Fibroblast of lung (primary cell): Measurements from ENCODE around the gene PCGF3. TPM values are rescaled to one million over a fixed set of nuclear protein-coding genes. Genes with fewer than 3 reads are reported as not detected.

Source experiments
- DNase-seq, 2 donors: peaks; one replicate each; pipeline versions ENCODE4 v3.0.0 to v3.0.0-alpha.2; 2010; ENCODE audit warnings: low read depth in 2 of 2
- H2AFZ ChIP-seq: 2 replicates; pipeline ENCODE4 v1.5.1; 2012; ENCODE audit warnings: low read length, control low read depth, inconsistent platforms
- H3K27ac ChIP-seq: 2 replicates; pipeline ENCODE4 v1.5.1; 2011; ENCODE audit warnings: low read length, control low read depth; ENCODE audit not compliant: insufficient read depth
- H3K27me3 ChIP-seq: 2 replicates; pipeline ENCODE4 v1.5.1; 2011; ENCODE audit warnings: mild to moderate bottlenecking, low read length; ENCODE audit not compliant: control insufficient read depth, insufficient read depth
- H3K36me3 ChIP-seq: 2 replicates; pipeline ENCODE4 v1.5.1; 2011; ENCODE audit warnings: low read length; ENCODE audit not compliant: control insufficient read depth, insufficient read depth
- H3K4me1 ChIP-seq: 2 replicates; pipeline ENCODE4 v1.5.1; 2011; ENCODE audit warnings: low read length; ENCODE audit not compliant: control insufficient read depth, insufficient read depth; ENCODE audit errors: extremely low read depth
- H3K4me2 ChIP-seq: 2 replicates; pipeline ENCODE4 v1.5.1; 2011; ENCODE audit warnings: low read length, control low read depth; ENCODE audit not compliant: insufficient read depth; ENCODE audit errors: extremely low read depth
- H3K4me3 ChIP-seq, 4 experiments: fragments of 200-600 bp in 1 of 4; sonication (generic) in 1 of 4; replicated peaks in 1 of 4; 2 replicates each; pipeline ENCODE4 v1.5.1; 2011 to 2016; ENCODE audit warnings: low read length in 4 of 4, low read depth in 3 of 4, mild to moderate bottlenecking in 3 of 4, control low read depth in 2 of 4, inconsistent platforms in 1 of 4, mixed read lengths in 1 of 4; ENCODE audit not compliant: insufficient read depth in 1 of 4; ENCODE audit errors: control extremely low read depth in 1 of 4
- H3K79me2 ChIP-seq: 2 replicates; pipeline ENCODE4 v1.5.1; 2012; ENCODE audit warnings: mild to moderate bottlenecking, low read length, inconsistent platforms; ENCODE audit not compliant: control insufficient read depth, insufficient read depth
- H3K9ac ChIP-seq: 2 replicates; pipeline ENCODE4 v1.5.1; 2011; ENCODE audit warnings: mild to moderate bottlenecking, low read length, control low read depth; ENCODE audit not compliant: insufficient read depth
- H3K9me3 ChIP-seq: 2 replicates; pipeline ENCODE4 v1.5.1; 2012; ENCODE audit warnings: low read depth, low read length; ENCODE audit not compliant: control insufficient read depth, insufficient read depth
- H4K20me1 ChIP-seq: 2 replicates; pipeline ENCODE4 v1.5.1; 2011; ENCODE audit warnings: low read length; ENCODE audit not compliant: control insufficient read depth, insufficient read depth; ENCODE audit errors: extremely low read depth
- EZH2 ChIP-seq: IDR thresholded peaks from 2 replicates; pipeline ENCODE4 v1.5.1; 2012; ENCODE audit warnings: low read length, control low read depth, mild to moderate bottlenecking; ENCODE audit errors: missing control alignments
- polyA plus RNA-seq, 2 donors: library from polyadenylated mRNA; depleted of rRNA in 1 of 2; stranded (reverse) in 1 of 2; unstranded in 1 of 2; fragments of >200 nt; gene quantifications; 2 replicates each; pipeline ENCODE4 v1.2.1, GENCODE V29; 2011 to 2012; ENCODE audit warnings: missing spikeins in 1 of 2
- total RNA-seq: library from RNA; depleted of rRNA; stranded (reverse); fragments of >200 nt; gene quantifications from 2 replicates; pipeline ENCODE4 v1.2.1, GENCODE V29; 2014
- TF ChIP-seq, protein P1 (sequence below), 2 donors: IDR thresholded peaks in 1 of 2; conservative IDR thresholded peaks in 1 of 2; 1 replicate in 1 of 2; 2 replicates in 1 of 2; pipeline ENCODE4 v1.5.1; 2011 to 2012; ENCODE audit warnings: low read length in 2 of 2, control low read depth in 1 of 2, inconsistent platforms in 1 of 2, low read depth in 1 of 2, mild to moderate bottlenecking in 1 of 2

Gene PCGF3
- total and polyA plus RNA-seq, 2 donors (not counting 1 experiment from before 2014, with no cell fraction given) = 24.8 to 27.1 TPM

DNA sequence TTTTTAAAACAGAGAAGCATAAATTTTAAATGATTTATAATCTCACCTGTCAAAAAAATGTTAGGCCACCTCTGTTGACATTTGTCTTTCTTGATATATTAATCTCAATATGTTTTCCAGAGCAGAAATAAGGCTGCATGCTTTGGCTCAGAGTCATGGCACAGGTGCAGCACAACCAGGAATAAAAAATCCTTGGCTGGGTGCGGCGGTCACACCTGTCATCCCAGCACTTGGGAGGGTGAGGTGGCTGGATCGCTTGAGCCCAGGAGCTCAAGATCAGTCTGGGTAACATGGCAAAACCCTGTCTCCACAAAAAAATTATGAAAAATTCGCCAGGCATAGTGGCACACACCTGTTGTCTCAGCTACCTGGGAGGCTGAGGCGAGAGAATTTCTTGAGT lies 102.2 kb downstream of the PCGF3 start:
- no peak overlapping the region for H3K4me3 ChIP-seq
- no peak overlapping the region for H3K4me2 ChIP-seq
- no peaks in the 10 kb centered on the region for H3K4me1 ChIP-seq
- no peak for DNase-seq
- TF ChIP-seq EZH2 = no peak
- H2AFZ ChIP-seq = no peak overlapping the region
- no peaks in the 10 kb centered on the region for H4K20me1 ChIP-seq
- peaks cover 3% of the 10 kb centered on the region for H3K27me3 ChIP-seq
- no peak overlapping the region for H3K27ac ChIP-seq
- no peaks in the 10 kb centered on the region for H3K9me3 ChIP-seq
- H3K79me2 ChIP-seq = no peaks in the 10 kb centered on the region
- no peaks in the 10 kb centered on the region for H3K36me3 ChIP-seq
- no peak overlapping the region for H3K9ac ChIP-seq

DNA sequence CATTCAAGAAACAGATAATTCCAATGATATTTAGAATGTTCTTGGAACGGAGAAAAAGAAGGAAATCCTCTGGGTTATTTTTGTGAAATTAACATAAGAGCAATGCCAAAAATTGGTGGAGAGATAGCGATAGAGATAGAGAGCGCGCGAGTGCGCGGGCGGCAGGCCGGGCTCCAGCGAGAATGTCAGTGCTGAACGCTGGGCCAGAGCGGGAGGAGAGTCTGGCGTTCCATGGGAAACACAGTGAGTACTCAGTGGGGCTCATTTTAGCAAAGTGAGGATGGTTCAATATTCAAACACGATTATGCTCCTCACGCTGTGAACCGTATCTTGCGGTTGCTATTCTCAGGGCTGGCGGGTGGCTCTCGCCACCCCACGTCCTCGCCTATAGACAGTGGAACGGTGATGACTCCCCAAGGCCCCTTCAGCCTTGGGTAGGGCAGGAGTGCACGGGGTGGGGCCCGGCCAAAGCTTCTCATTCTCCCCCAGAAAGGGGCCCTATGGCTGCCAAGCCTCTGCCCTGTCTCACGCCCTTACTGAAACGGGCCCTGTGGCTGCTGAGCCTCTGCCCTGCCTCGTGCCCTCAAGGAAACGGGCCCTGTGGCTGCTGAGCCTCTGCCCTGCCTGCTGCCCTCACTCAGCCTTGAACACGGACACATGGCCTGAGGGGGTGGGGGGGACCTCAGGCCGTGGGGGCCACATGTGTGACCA lies 103.4 kb downstream of the PCGF3 start:
- Histone ChIP-seq H2AFZ (no peak overlapping the region), H3K79me2 (no peaks in the 10 kb centered on the region), H3K9me3 (no peaks in the 10 kb centered on the region), H3K27me3 (peaks cover 3% of the 10 kb centered on the region), H3K4me1 (no peaks in the 10 kb centered on the region), H3K4me3 (no peak overlapping the region), H3K9ac (no peak overlapping the region), H3K4me2 (no peak overlapping the region), H3K36me3 (no peaks in the 10 kb centered on the region), H3K27ac (no peak overlapping the region), H4K20me1 (no peaks in the 10 kb centered on the region)
- no peak for DNase-seq
- TF ChIP-seq EZH2 = no peak
- TF ChIP-seq, protein P1, sequence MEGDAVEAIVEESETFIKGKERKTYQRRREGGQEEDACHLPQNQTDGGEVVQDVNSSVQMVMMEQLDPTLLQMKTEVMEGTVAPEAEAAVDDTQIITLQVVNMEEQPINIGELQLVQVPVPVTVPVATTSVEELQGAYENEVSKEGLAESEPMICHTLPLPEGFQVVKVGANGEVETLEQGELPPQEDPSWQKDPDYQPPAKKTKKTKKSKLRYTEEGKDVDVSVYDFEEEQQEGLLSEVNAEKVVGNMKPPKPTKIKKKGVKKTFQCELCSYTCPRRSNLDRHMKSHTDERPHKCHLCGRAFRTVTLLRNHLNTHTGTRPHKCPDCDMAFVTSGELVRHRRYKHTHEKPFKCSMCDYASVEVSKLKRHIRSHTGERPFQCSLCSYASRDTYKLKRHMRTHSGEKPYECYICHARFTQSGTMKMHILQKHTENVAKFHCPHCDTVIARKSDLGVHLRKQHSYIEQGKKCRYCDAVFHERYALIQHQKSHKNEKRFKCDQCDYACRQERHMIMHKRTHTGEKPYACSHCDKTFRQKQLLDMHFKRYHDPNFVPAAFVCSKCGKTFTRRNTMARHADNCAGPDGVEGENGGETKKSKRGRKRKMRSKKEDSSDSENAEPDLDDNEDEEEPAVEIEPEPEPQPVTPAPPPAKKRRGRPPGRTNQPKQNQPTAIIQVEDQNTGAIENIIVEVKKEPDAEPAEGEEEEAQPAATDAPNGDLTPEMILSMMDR (conservative IDR thresholded peaks at IDR 0.05 in 1 of 2, IDR thresholded peaks at IDR 0.05 in 1 of 2; ENCODE audit: low read depth in 1 of 2, low read length in 2 of 2) = no peak

DNA sequence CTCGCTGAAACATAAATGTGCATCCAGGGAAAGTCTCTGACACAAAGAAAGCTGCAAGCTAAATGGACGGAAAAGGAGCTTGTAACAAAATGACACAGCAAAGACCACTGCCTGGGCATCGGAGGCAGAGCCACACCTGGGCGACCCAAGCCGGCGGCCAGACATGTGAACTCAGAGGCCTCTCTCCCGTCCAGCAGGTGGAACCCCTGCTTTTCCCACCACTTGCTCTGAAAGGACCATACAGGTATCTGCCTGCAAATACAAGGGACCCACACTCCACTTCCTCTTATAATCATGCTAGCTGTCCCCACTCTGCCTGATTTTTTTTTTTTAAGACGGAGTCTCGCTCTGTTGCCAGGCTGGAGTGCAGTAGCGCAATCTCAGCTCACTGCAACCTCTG lies 108.3 kb downstream of the PCGF3 start:
- TF ChIP-seq, protein P1 (conservative IDR thresholded peaks at IDR 0.05 in 1 of 2, IDR thresholded peaks at IDR 0.05 in 1 of 2; ENCODE audit: low read depth in 1 of 2, low read length in 2 of 2) = no peak
- no peak for TF ChIP-seq EZH2
- Histone ChIP-seq H3K27ac (no peak overlapping the region), H3K4me2 (no peak overlapping the region), H4K20me1 (no peaks in the 10 kb centered on the region), H3K4me1 (no peaks in the 10 kb centered on the region), H2AFZ (no peak overlapping the region), H3K4me3 (no peak overlapping the region), H3K9ac (no peak overlapping the region), H3K79me2 (no peaks in the 10 kb centered on the region), H3K36me3 (no peaks in the 10 kb centered on the region), H3K27me3 (peaks cover 11% of the 10 kb centered on the region), H3K9me3 (no peaks in the 10 kb centered on the region)
- DNase-seq = no peak
